ENCODE data around the gene PXT1. TPM values are rescaled to one million over a fixed set of nuclear protein-coding genes. Genes with fewer than 3 reads are reported as not detected.

PXT1 gene
- polyA plus RNA-seq, 3 donors: 0.13 to 0.31 (median 0.24) TPM

- peaks cover under 1 to 4% (median 4%) of the 10 kb centered on the region in 3 donors for H3K27me3 Mint-ChIP-seq (ENCODE audit: low read depth in 3 of 3)
- Histone ChIP-seq H3K4me3 (replicated peaks in 1 of 3; ENCODE audit: low read depth in 2 of 3, low read length in 3 of 3) (no peak overlapping the region), H3K4me2 (replicated peaks; ENCODE audit: extremely low read depth, low read length, poor library complexity, severe bottlenecking) (no peak overlapping the region), H2AFZ (ENCODE audit: insufficient read depth, low read depth, low read length, poor library complexity, severe bottlenecking) (no peak overlapping the region), H3K27ac (ENCODE audit: low read depth in 1 of 2, low read length in 2 of 2) (no peak overlapping the region), H3K36me3 (replicated peaks in 1 of 2; ENCODE audit: control insufficient read depth in 1 of 2, insufficient read depth in 2 of 2, low read length in 2 of 2) (no peaks in the 10 kb centered on the region), H3K27me3 (ENCODE audit: control insufficient read depth in 2 of 2, insufficient read depth in 2 of 2, low read length in 2 of 2) (no peaks in the 10 kb centered on the region), H3K9ac (ENCODE audit: insufficient read depth, low read length, poor library complexity, severe bottlenecking) (no peak overlapping the region), H3K4me1 (ENCODE audit: control insufficient read depth in 1 of 2, insufficient read depth in 2 of 2, low read length in 2 of 2) (peaks cover 0 to 4% of the 10 kb centered on the region in 2 donors), H3K79me2 (ENCODE audit: insufficient read depth, low read length) (no peaks in the 10 kb centered on the region), H4K20me1 (ENCODE audit: insufficient read depth, low read length) (no peaks in the 10 kb centered on the region), H3K9me3 (replicated peaks in 1 of 2; ENCODE audit: control insufficient read depth in 1 of 2, insufficient read depth in 1 of 2, low read length in 2 of 2) (no peaks in the 10 kb centered on the region)
- peak overlapping the region in 2 of 7 donors; percentile 38 to 46 for H3K27ac Mint-ChIP-seq
- H3K9me3 Mint-ChIP-seq: peaks cover 0 to 1% (median 0%) of the 10 kb centered on the region in 7 donors
- peaks cover 0 to 14% of the 10 kb centered on the region in 2 donors for H3K36me3 Mint-ChIP-seq
- 100% methylated on average over 3 of the region's 5 CpGs for WGBS (ENCODE audit: insufficient coverage)
- H3K4me3 Mint-ChIP-seq: no peak overlapping the region
- peaks cover 8% of the 10 kb centered on the region for H3K4me1 Mint-ChIP-seq
- no peak for DNase-seq
- TF ChIP-seq CTCF (IDR thresholded peaks at IDR 0.05): no peak
- intact Hi-C loops (cut with micrococcal nuclease): no loop called here
These were observed 65.1 kb downstream of the PXT1 start for GRCh38 chr6:36377594-36377993.

- Histone ChIP-seq H3K4me2 (replicated peaks; ENCODE audit: extremely low read depth, low read length, poor library complexity, severe bottlenecking) (no peak overlapping the region), H3K27me3 (ENCODE audit: control insufficient read depth in 2 of 2, insufficient read depth in 2 of 2, low read length in 2 of 2) (no peaks in the 10 kb centered on the region), H3K4me3 (replicated peaks in 1 of 3; ENCODE audit: low read depth in 2 of 3, low read length in 3 of 3) (no peak overlapping the region), H3K36me3 (replicated peaks in 1 of 2; ENCODE audit: control insufficient read depth in 1 of 2, insufficient read depth in 2 of 2, low read length in 2 of 2) (no peaks in the 10 kb centered on the region), H3K79me2 (ENCODE audit: insufficient read depth, low read length) (no peaks in the 10 kb centered on the region), H3K9me3 (replicated peaks in 1 of 2; ENCODE audit: control insufficient read depth in 1 of 2, insufficient read depth in 1 of 2, low read length in 2 of 2) (no peaks in the 10 kb centered on the region), H3K9ac (ENCODE audit: insufficient read depth, low read length, poor library complexity, severe bottlenecking) (no peak overlapping the region), H2AFZ (ENCODE audit: insufficient read depth, low read depth, low read length, poor library complexity, severe bottlenecking) (no peak overlapping the region), H3K4me1 (ENCODE audit: control insufficient read depth in 1 of 2, insufficient read depth in 2 of 2, low read length in 2 of 2) (peaks cover 0 to 4% of the 10 kb centered on the region in 2 donors), H3K27ac (ENCODE audit: low read depth in 1 of 2, low read length in 2 of 2) (no peak overlapping the region), H4K20me1 (ENCODE audit: insufficient read depth, low read length) (no peaks in the 10 kb centered on the region)
- H3K27me3 Mint-ChIP-seq (ENCODE audit: low read depth in 3 of 3): peaks cover 3 to 9% (median 5%) of the 10 kb centered on the region in 3 donors
- TF ChIP-seq CTCF (IDR thresholded peaks at IDR 0.05): no peak
- intact Hi-C loops (cut with micrococcal nuclease): no loop called here
- no peak overlapping the region for H3K27ac Mint-ChIP-seq
- no peak for DNase-seq
- no peak overlapping the region for H3K4me3 Mint-ChIP-seq
- peaks cover 0 to 19% of the 10 kb centered on the region in 2 donors for H3K36me3 Mint-ChIP-seq
- WGBS (ENCODE audit: insufficient coverage): 100% methylated on average over 6 of the region's 8 CpGs
- H3K4me1 Mint-ChIP-seq: peaks cover 9% of the 10 kb centered on the region
- H3K9me3 Mint-ChIP-seq: peaks cover 0 to 1% (median 0%) of the 10 kb centered on the region in 7 donors
These were observed 65.9 kb downstream of the PXT1 start for GRCh38 chr6:36376742-36377141.
